ENCODE data around the gene DTNBP1. TPM values are rescaled to one million over a fixed set of nuclear protein-coding genes. Genes with fewer than 3 reads are reported as not detected.

Gene DTNBP1
- total and polyA plus RNA-seq, 2 of the 4 experiments (the other 2 are of a cell fraction): 4.8 to 18.7 TPM

GRCh38 chr6:15491986-15492269, 170.9 kb downstream of the DTNBP1 start:
- Histone ChIP-seq H4K20me1 (ENCODE audit: insufficient read depth, low read length) (peaks cover 46% of the 10 kb centered on the region), H3K36me3 (ENCODE audit: control insufficient read depth, insufficient read depth, low read length) (peaks cover 37% of the 10 kb centered on the region), H2BK20ac (ENCODE audit: low read depth, low read length) (no peak overlapping the region), H3K4me1 (ENCODE audit: control insufficient read depth, insufficient read depth, low read length) (peaks cover 13% of the 10 kb centered on the region), H2AK5ac (ENCODE audit: low read depth, low read length) (0 out of 2 replicates have a peak overlapping the region, but pooled peaks have one; percentile 7), H3K27ac (ENCODE audit: insufficient read depth, low read length) (no peak overlapping the region), H3K4ac (ENCODE audit: low read depth, low read length) (no peak overlapping the region), H3K56ac (ENCODE audit: extremely low read depth, insufficient read depth, low read length) (no peak overlapping the region), H2AK9ac (replicated peaks; ENCODE audit: low read depth, low read length, poor library complexity) (no peak overlapping the region), H2BK120ac (ENCODE audit: low read depth, low read length) (no peak overlapping the region), H3K27me3 (ENCODE audit: control insufficient read depth, insufficient read depth, low read length) (no peaks in the 10 kb centered on the region), H4K5ac (ENCODE audit: low read depth, low read length) (no peak overlapping the region), H3K4me2 (ENCODE audit: low read depth, low read length) (no peak overlapping the region), H2BK15ac (ENCODE audit: low read depth, low read length) (no peak overlapping the region), H3K9me1 (ENCODE audit: insufficient read depth, low read length) (peaks cover 10% of the 10 kb centered on the region), H3K23ac (ENCODE audit: low read depth, low read length) (no peak overlapping the region), H3K14ac (replicated peaks; ENCODE audit: low read depth, low read length) (no peak overlapping the region), H3K9ac (ENCODE audit: low read depth, low read length) (no peak overlapping the region), H4K91ac (ENCODE audit: insufficient read depth, low read depth, low read length) (no peak overlapping the region), H3K4me3 (ENCODE audit: insufficient read depth, low read depth, low read length) (no peak overlapping the region), H2BK5ac (ENCODE audit: low read depth, low read length, poor library complexity, severe bottlenecking) (no peak overlapping the region), H3K9me3 (ENCODE audit: control insufficient read depth, insufficient read depth, low read length) (no peaks in the 10 kb centered on the region), H2AFZ (replicated peaks; ENCODE audit: low read length, poor library complexity) (no peak overlapping the region), H3K18ac (ENCODE audit: low read depth, low read length) (no peak overlapping the region), H4K8ac (ENCODE audit: low read depth in 2 of 2, low read length in 2 of 2) (no peak overlapping the region), H3K79me1 (ENCODE audit: low read depth in 1 of 2, low read length in 2 of 2) (peaks cover 20 to 56% of the 10 kb centered on the region in 2 experiments)
- ATAC-seq (ENCODE audit: low read depth) (no peak), DNase-seq (no peak)
- in situ Hi-C loops (cut with MboI; ENCODE audit: low sequenced_read_pairs): no loop called here
- dilution Hi-C loops (cut with HindIII; ENCODE audit: low sequenced_read_pairs, unreplicated experiment): no loop called here
- POLR2A ChIA-PET (ENCODE audit: unreplicated experiment): no interaction called here
- no TSS peak for BruUV-seq (replicated peaks)
- WGBS, 2 experiments (ENCODE audit: extremely low coverage in 2 of 2, insufficient read length in 1 of 2): 100% methylated on average over 1 of the region's 5 CpGs; no CpG with 5 or more reads in 1 of the 2 experiments
- TF ChIP-seq BHLHE40 (IDR thresholded peaks at IDR 0.05; ENCODE audit: low read depth, low read length) (no peak), POLR2A (IDR thresholded peaks at IDR 0.05; ENCODE audit: low read depth, low read length) (no peak), SMC3 (IDR thresholded peaks at IDR 0.05; ENCODE audit: low read depth, low read length) (no peak), CTCF (conservative IDR thresholded peaks at IDR 0.05; ENCODE audit: low read depth, low read length) (no peak), RFX5 (IDR thresholded peaks at IDR 0.05; ENCODE audit: low read depth, low read length) (no peak), MAFK (IDR thresholded peaks at IDR 0.05; ENCODE audit: low read depth, low read length) (no peak), ELK1 (IDR thresholded peaks at IDR 0.05; ENCODE audit: borderline replicate concordance, low read depth, low read length) (no peak), USF2 (IDR thresholded peaks at IDR 0.05; ENCODE audit: low read depth, low read length) (no peak), MXI1 (IDR thresholded peaks at IDR 0.05; ENCODE audit: borderline replicate concordance, low read depth, low read length) (no peak), RCOR1 (IDR thresholded peaks at IDR 0.05; ENCODE audit: insufficient replicate concordance, low read length) (no peak), RAD21 (IDR thresholded peaks at IDR 0.05; ENCODE audit: low read length) (no peak), NFE2L2 (IDR thresholded peaks at IDR 0.05; ENCODE audit: low read depth, low read length) (no peak)
- CTCF ChIA-PET: no interaction called here
- intact Hi-C loops (cut with micrococcal nuclease): loop anchor here (1.0 to 10.0 kb wide), 7 partner anchors 49 to 1367 kb away; partner anchors contain the start of gene JARID2
